Mesendoderm (in vitro differentiated cells): Measurements from ENCODE around the gene FRMPD4.

Source experiments
- DNase-seq: peaks from one replicate; pipeline ENCODE4 v3.0.0; 2013
- H2AK5ac ChIP-seq: 2 replicates; pipeline ENCODE4 v1.6.1; 2013; ENCODE audit warnings: low read length, inconsistent platforms
- H2BK120ac ChIP-seq: 2 replicates; pipeline ENCODE4 v1.6.1; 2013; ENCODE audit warnings: low read depth, mild to moderate bottlenecking, low read length, moderate library complexity, mixed read lengths
- H2BK15ac ChIP-seq: replicated peaks from 2 replicates; pipeline ENCODE4 v1.6.1; 2013; ENCODE audit warnings: low read depth, mild to moderate bottlenecking, moderate library complexity
- H2BK5ac ChIP-seq: 2 replicates; pipeline ENCODE4 v1.6.1; 2013; ENCODE audit warnings: low read length, inconsistent platforms
- H3K18ac ChIP-seq: 2 replicates; pipeline ENCODE4 v1.6.1; 2013; ENCODE audit warnings: mild to moderate bottlenecking, low read length, mixed read lengths
- H3K23ac ChIP-seq: one replicate; pipeline ENCODE4 v1.6.1; 2013; ENCODE audit warnings: low read length
- H3K27ac ChIP-seq: 2 replicates; pipeline ENCODE4 v1.5.1; 2013; ENCODE audit warnings: low read depth, mild to moderate bottlenecking, inconsistent platforms, low read length, moderate library complexity
- H3K27me3 ChIP-seq: 2 replicates; pipeline ENCODE4 v1.6.1; 2013; ENCODE audit warnings: low read length, control low read depth, mild to moderate bottlenecking, inconsistent platforms; ENCODE audit not compliant: insufficient read depth, poor library complexity
- H3K36me3 ChIP-seq: 2 replicates; pipeline ENCODE4 v1.6.1; 2013; ENCODE audit warnings: low read length, inconsistent platforms; ENCODE audit not compliant: control insufficient read depth, insufficient read depth
- H3K4ac ChIP-seq: one replicate; pipeline ENCODE4 v1.6.1; 2013; ENCODE audit warnings: low read depth, mild to moderate bottlenecking, low read length, moderate library complexity
- H3K4me1 ChIP-seq: 2 replicates; pipeline ENCODE4 v1.6.1; 2013; ENCODE audit warnings: low read depth, low read length, inconsistent platforms; ENCODE audit not compliant: control insufficient read depth
- H3K4me2 ChIP-seq: 2 replicates; pipeline ENCODE4 v1.6.1; 2013; ENCODE audit warnings: low read length
- H3K4me3 ChIP-seq: 2 replicates; pipeline ENCODE4 v1.5.1; 2013; ENCODE audit warnings: mild to moderate bottlenecking, low read length
- H3K56ac ChIP-seq: one replicate; pipeline ENCODE4 v1.6.1; 2013; ENCODE audit warnings: low read length
- H3K79me1 ChIP-seq: 2 replicates; pipeline ENCODE4 v1.6.1; 2013; ENCODE audit warnings: low read length, inconsistent platforms
- H3K79me2 ChIP-seq: 2 replicates; pipeline ENCODE4 v1.6.1; 2013; ENCODE audit warnings: mild to moderate bottlenecking, low read length; ENCODE audit not compliant: control insufficient read depth, insufficient read depth
- H3K9ac ChIP-seq: 2 replicates; pipeline ENCODE4 v1.6.1; 2013; ENCODE audit warnings: low read length, inconsistent platforms
- H4K5ac ChIP-seq: one replicate; pipeline ENCODE4 v1.6.1; 2013; ENCODE audit warnings: low read length
- H4K8ac ChIP-seq: one replicate; pipeline ENCODE4 v1.6.1; 2013; ENCODE audit warnings: low read depth, mild to moderate bottlenecking, control low read depth, low read length, moderate library complexity
- whole genome bisulfite sequencing: extraction: QIAGEN DNeasy Blood & Tissue Kit; methylation state at CpG from one replicate; pipeline ENCODE4 v1.1.7; 2013; ENCODE audit warnings: low lambda C conversion rate, missing lambda C conversion rate; ENCODE audit not compliant: insufficient coverage; ENCODE audit errors: extremely low coverage; 5-methylcytosine and 5-hydroxymethylcytosine counted together

FRMPD4 gene

GRCh38 chrX:12460929-12461328, 322.7 kb downstream of the FRMPD4 start:
- Histone ChIP-seq H3K79me1 (no peaks in the 10 kb centered on the region), H3K79me2 (no peaks in the 10 kb centered on the region), H4K8ac (no peak overlapping the region), H2BK15ac (no peak overlapping the region), H3K4me3 (no peak overlapping the region), H3K4me1 (no peaks in the 10 kb centered on the region), H3K27me3 (no peaks in the 10 kb centered on the region), H3K4me2 (no peak overlapping the region), H3K56ac (no peak overlapping the region), H2BK120ac (no peak overlapping the region), H3K27ac (no peak overlapping the region), H3K36me3 (no peaks in the 10 kb centered on the region), H3K9ac (no peak overlapping the region), H3K18ac (no peak overlapping the region), H2BK5ac (no peak overlapping the region), H2AK5ac (no peak overlapping the region), H3K23ac (no peak overlapping the region), H4K5ac (no peak overlapping the region), H3K4ac (no peak overlapping the region)
- no peak for DNase-seq
- WGBS = no CpG with 5 or more reads among the region's 2 CpGs

- Histone ChIP-seq H3K56ac (no peak overlapping the region), H4K8ac (no peak overlapping the region), H4K5ac (no peak overlapping the region), H3K27ac (no peak overlapping the region), H3K79me1 (no peaks in the 10 kb centered on the region), H2BK15ac (no peak overlapping the region), H3K4me3 (no peak overlapping the region), H3K9ac (no peak overlapping the region), H2BK5ac (no peak overlapping the region), H2BK120ac (no peak overlapping the region), H3K4me2 (no peak overlapping the region), H3K36me3 (no peaks in the 10 kb centered on the region), H3K79me2 (no peaks in the 10 kb centered on the region), H3K23ac (no peak overlapping the region), H2AK5ac (no peak overlapping the region), H3K27me3 (no peaks in the 10 kb centered on the region), H3K18ac (no peak overlapping the region), H3K4ac (no peak overlapping the region), H3K4me1 (no peaks in the 10 kb centered on the region)
- WGBS = no CpG with 5 or more reads among the region's 2 CpGs
- DNase-seq = no peak
Measured at GRCh38 chrX:12463052-12463451, 324.8 kb downstream of the FRMPD4 start.

- no peak overlapping the region for H2BK120ac ChIP-seq
- no peak overlapping the region for H4K5ac ChIP-seq
- H2AK5ac ChIP-seq = no peak overlapping the region
- no peak overlapping the region for H3K23ac ChIP-seq
- no peak overlapping the region for H3K4ac ChIP-seq
- no CpG with 5 or more reads among the region's 2 CpGs for WGBS
- no peaks in the 10 kb centered on the region for H3K36me3 ChIP-seq
- no peak overlapping the region for H3K56ac ChIP-seq
- H3K18ac ChIP-seq = no peak overlapping the region
- no peak overlapping the region for H3K4me3 ChIP-seq
- no peaks in the 10 kb centered on the region for H3K4me1 ChIP-seq
- H3K4me2 ChIP-seq = no peak overlapping the region
- no peak overlapping the region for H3K27ac ChIP-seq
- no peak overlapping the region for H3K9ac ChIP-seq
- H3K27me3 ChIP-seq = no peaks in the 10 kb centered on the region
- H4K8ac ChIP-seq = no peak overlapping the region
- H2BK15ac ChIP-seq = no peak overlapping the region
- DNase-seq = no peak
- H3K79me2 ChIP-seq = no peaks in the 10 kb centered on the region
- no peak overlapping the region for H2BK5ac ChIP-seq
- no peaks in the 10 kb centered on the region for H3K79me1 ChIP-seq
Measured at GRCh38 chrX:12463873-12464272, 325.6 kb downstream of the FRMPD4 start.

- Histone ChIP-seq H4K5ac (no peak overlapping the region), H3K9ac (no peak overlapping the region), H2BK15ac (no peak overlapping the region), H4K8ac (no peak overlapping the region), H2BK5ac (no peak overlapping the region), H3K56ac (no peak overlapping the region), H3K79me2 (no peaks in the 10 kb centered on the region), H3K4me3 (no peak overlapping the region), H3K4ac (no peak overlapping the region), H3K4me2 (no peak overlapping the region), H3K27ac (no peak overlapping the region), H3K4me1 (no peaks in the 10 kb centered on the region), H2AK5ac (no peak overlapping the region), H2BK120ac (no peak overlapping the region), H3K36me3 (no peaks in the 10 kb centered on the region), H3K23ac (no peak overlapping the region), H3K18ac (no peak overlapping the region), H3K79me1 (no peaks in the 10 kb centered on the region), H3K27me3 (no peaks in the 10 kb centered on the region)
- DNase-seq = no peak
- no CpG with 5 or more reads among the region's 1 CpG for WGBS
Measured at GRCh38 chrX:12467321-12467720, 329.0 kb downstream of the FRMPD4 start.

GRCh38 chrX:12469296-12469695, 331.0 kb downstream of the FRMPD4 start:
- Histone ChIP-seq H3K4me3 (no peak overlapping the region), H2BK5ac (no peak overlapping the region), H3K79me1 (no peaks in the 10 kb centered on the region), H3K79me2 (no peaks in the 10 kb centered on the region), H3K27ac (no peak overlapping the region), H2BK120ac (no peak overlapping the region), H3K4ac (no peak overlapping the region), H2BK15ac (no peak overlapping the region), H3K23ac (no peak overlapping the region), H4K5ac (no peak overlapping the region), H3K18ac (no peak overlapping the region), H3K56ac (no peak overlapping the region), H2AK5ac (no peak overlapping the region), H3K27me3 (no peaks in the 10 kb centered on the region), H3K4me2 (no peak overlapping the region), H3K9ac (no peak overlapping the region), H3K36me3 (no peaks in the 10 kb centered on the region), H4K8ac (no peak overlapping the region), H3K4me1 (no peaks in the 10 kb centered on the region)
- DNase-seq = no peak
- WGBS = no CpG with 5 or more reads among the region's 9 CpGs

- no peak overlapping the region for H3K56ac ChIP-seq
- H2BK120ac ChIP-seq = no peak overlapping the region
- H3K4me1 ChIP-seq = no peaks in the 10 kb centered on the region
- no peak overlapping the region for H3K4ac ChIP-seq
- no peak for DNase-seq
- H3K23ac ChIP-seq = no peak overlapping the region
- no CpG with 5 or more reads among the region's 2 CpGs for WGBS
- H3K36me3 ChIP-seq = no peaks in the 10 kb centered on the region
- H3K4me3 ChIP-seq = no peak overlapping the region
- H2AK5ac ChIP-seq = no peak overlapping the region
- no peaks in the 10 kb centered on the region for H3K27me3 ChIP-seq
- H3K18ac ChIP-seq = no peak overlapping the region
- H3K27ac ChIP-seq = no peak overlapping the region
- H2BK5ac ChIP-seq = no peak overlapping the region
- H3K79me2 ChIP-seq = no peaks in the 10 kb centered on the region
- H3K4me2 ChIP-seq = no peak overlapping the region
- no peak overlapping the region for H4K8ac ChIP-seq
- H3K9ac ChIP-seq = no peak overlapping the region
- H4K5ac ChIP-seq = no peak overlapping the region
- no peak overlapping the region for H2BK15ac ChIP-seq
- no peaks in the 10 kb centered on the region for H3K79me1 ChIP-seq
Measured at GRCh38 chrX:12471061-12471460, 332.8 kb downstream of the FRMPD4 start.
